ENCODE results near the gene TAB2. TPM values are rescaled to one million over a fixed set of nuclear protein-coding genes. Genes with fewer than 3 reads are reported as not detected.

Gene TAB2
- total and polyA plus RNA-seq, 9 of the 15 experiments (the other 6 are each of a cell fraction or from before 2014, with no cell fraction given), result 9.1 to 38.3 (median 18.6) TPM

DNA sequence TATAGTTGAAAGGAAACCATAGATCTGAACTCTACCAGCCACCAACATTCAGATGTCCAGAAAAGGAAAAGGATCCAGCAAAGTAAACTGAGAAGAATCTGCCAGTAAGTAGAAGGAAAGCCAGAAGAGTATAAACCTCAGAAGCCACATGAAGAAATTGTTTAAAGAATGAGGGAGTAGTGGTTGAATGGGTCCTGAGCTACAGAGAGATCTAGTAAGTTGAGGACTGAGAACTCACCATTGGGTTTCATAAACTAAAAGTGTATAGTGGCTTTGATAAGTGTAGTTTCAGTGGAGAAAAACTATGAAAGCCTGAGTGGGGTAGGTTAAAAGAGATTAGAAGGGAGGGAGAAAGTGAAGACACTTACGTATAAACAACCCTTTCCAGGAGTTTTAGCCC lies 50.6 kb downstream of the TAB2 start (continued):
- TF ChIP-seq ZNF24 (IDR thresholded peaks at IDR 0.05) (no peak), JUNB (CRISPR knock-in tag; conservative IDR thresholded peaks at IDR 0.05) (no peak), SREBF1 (IDR thresholded peaks at IDR 0.05; ENCODE audit: borderline replicate concordance, low read depth, low read length) (no peak)

- H3K36me3 ChIP-seq (ENCODE audit: control insufficient read depth, insufficient read depth, low read length), result peaks cover 14% of the 10 kb centered on the region; the same call in 1 of the 3 replicates
- peaks cover 5% of the 10 kb centered on the region; the same call in 1 of the 2 replicates for H4K20me1 ChIP-seq (replicated peaks; ENCODE audit: control insufficient read depth, insufficient read depth, low read length)
- intact Hi-C loops (cut with micrococcal nuclease), result no loop called here
- DNase-seq (ENCODE audit: extremely low read depth in 1 of 4, low spot score in 3 of 4) (no peak), ATAC-seq (no peak), FAIRE-seq (no peak)
- in situ Hi-C loops (cut with MboI), result no loop called here
- H3K4me1 ChIP-seq (replicated peaks in 1 of 2; ENCODE audit: control insufficient read depth in 2 of 2, insufficient read depth in 2 of 2, low read length in 2 of 2), result peaks cover 0 to 4% of the 10 kb centered on the region in 2 experiments; a peak in 1 of 5 replicates
- H3K79me2 ChIP-seq (ENCODE audit: control insufficient read depth, insufficient read depth, low read length), result peaks cover 21% of the 10 kb centered on the region
- no peak overlapping the region for H3K4me3 ChIP-seq
- no peak overlapping the region for H3K27ac ChIP-seq (ENCODE audit: extremely low read depth, low read depth, low read length)
- H3K9me1 ChIP-seq (ENCODE audit: control insufficient read depth, insufficient read depth, low read length), result peaks cover under 1% of the 10 kb centered on the region
- CTCF ChIA-PET (ENCODE audit: low intra/inter-chr PET ratio), result no interaction called here
- H3K4me2 ChIP-seq (ENCODE audit: insufficient read depth, low read length), result no peak overlapping the region
- POLR2A ChIA-PET, result interaction anchor here (0.9 to 2.6 kb wide), 2 partner anchors 12 to 21 kb away, joined by 3 to 6 read pairs; no protein-coding TSS in a partner anchor
- BruUV-seq (replicated peaks), result no TSS peak
- no peaks in the 10 kb centered on the region for H3K9me3 ChIP-seq (replicated peaks; ENCODE audit: control insufficient read depth, insufficient read depth, low read depth, low read length)
- H3K9ac ChIP-seq (ENCODE audit: insufficient read depth in 1 of 2, low read depth in 2 of 2, low read length in 2 of 2), result no peak overlapping the region
- no peaks in the 10 kb centered on the region for H3K27me3 ChIP-seq (ENCODE audit: control insufficient read depth in 2 of 2, insufficient read depth in 2 of 2, low read length in 2 of 2)
- H2AFZ ChIP-seq (ENCODE audit: low read depth, low read length), result no peak overlapping the region
- no peak for TF ChIP-seq HNRNPL (IDR thresholded peaks at IDR 0.05; ENCODE audit: low read depth, low read length)
- TF ChIP-seq MAFK (IDR thresholded peaks at IDR 0.05; ENCODE audit: low read length), result no peak
- TF ChIP-seq E2F6 (IDR thresholded peaks at IDR 0.05; ENCODE audit: borderline replicate concordance in 1 of 2, extremely low read depth in 1 of 2, insufficient read depth in 1 of 2, insufficient read length in 1 of 2, low read depth in 1 of 2, low read length in 1 of 2, poor library complexity in 1 of 2, severe bottlenecking in 1 of 2), result no peak
- no peak for TF ChIP-seq CCNT2 (IDR thresholded peaks at IDR 0.05; ENCODE audit: borderline replicate concordance, extremely low read depth, insufficient read length, low read depth, low read length)
- TF ChIP-seq TAF9B (IDR thresholded peaks at IDR 0.05; ENCODE audit: partially characterized antibody), result no peak
- no peak for TF ChIP-seq ZNF12 (CRISPR knock-in tag; IDR thresholded peaks at IDR 0.05)
- TF ChIP-seq ZNF76 (CRISPR knock-in tag; IDR thresholded peaks at IDR 0.05; ENCODE audit: borderline replicate concordance), result no peak
- no peak for TF ChIP-seq HMGXB4 (CRISPR knock-in tag; IDR thresholded peaks at IDR 0.05)
- TF ChIP-seq HEY1 (CRISPR knock-in tag; IDR thresholded peaks at IDR 0.05; ENCODE audit: borderline replicate concordance), result no peak
- TF ChIP-seq, protein P1, sequence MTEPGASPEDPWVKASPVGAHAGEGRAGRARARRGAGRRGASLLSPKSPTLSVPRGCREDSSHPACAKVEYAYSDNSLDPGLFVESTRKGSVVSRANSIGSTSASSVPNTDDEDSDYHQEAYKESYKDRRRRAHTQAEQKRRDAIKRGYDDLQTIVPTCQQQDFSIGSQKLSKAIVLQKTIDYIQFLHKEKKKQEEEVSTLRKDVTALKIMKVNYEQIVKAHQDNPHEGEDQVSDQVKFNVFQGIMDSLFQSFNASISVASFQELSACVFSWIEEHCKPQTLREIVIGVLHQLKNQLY (CRISPR knock-in tag; conservative IDR thresholded peaks at IDR 0.05), result no peak
- TF ChIP-seq CSDE1 (IDR thresholded peaks at IDR 0.05), result no peak
- no peak for TF ChIP-seq BRCA1 (IDR thresholded peaks at IDR 0.05)
- TF ChIP-seq BRCA1 (CRISPR knock-in tag; IDR thresholded peaks at IDR 0.05), result no peak
- no peak for TF ChIP-seq BRD4 (IDR thresholded peaks at IDR 0.05)
These were observed 53.6 kb downstream of the TAB2 start for GRCh38 chr6:149371154-149371553.
